Right lobe of liver (tissue), 6 donors: ENCODE data around the gene SEZ6L. TPM values are rescaled to one million over a fixed set of nuclear protein-coding genes. Genes with fewer than 3 reads are reported as not detected.
A peak's percentile ranks its signal among the peaks of the same experiment; 100 is the strongest.
"Not testable (repeated sequence)": the region's sequence is repeated elsewhere in the genome, so short reads cannot be mapped to it uniquely, and the experiment has no call there.

Source experiments
- ATAC-seq, 4 donors: fragments of 200-7000 bp; cut with Tn5 transposase; one replicate each; pipeline ENCODE4 v1.9.1; 2020; ENCODE audit warnings: mild to moderate bottlenecking in 4 of 4, moderate library complexity in 4 of 4
- DNase-seq, 3 donors: peaks; one replicate each; pipeline ENCODE4 v3.0.0-alpha.2; 2020
- H3K27ac ChIP-seq, 3 donors: fragments of 200-600 bp; one replicate each; pipeline ENCODE4 v1.8.0; 2022
- H3K27me3 ChIP-seq, 2 donors: fragments of 200-600 bp; one replicate each; pipeline ENCODE4 v1.8.0; 2022
- H3K36me3 ChIP-seq, 4 donors: fragments of 200-600 bp; sonication (generic) in 1 of 4; one replicate each; pipeline versions ENCODE4 v1.5.1 to v1.8.0; 2017 to 2022; ENCODE audit warnings: control low read depth in 1 of 4
- H3K4me1 ChIP-seq, 4 donors: fragments of 200-600 bp; sonication (generic) in 1 of 4; one replicate each; pipeline versions ENCODE4 v1.5.1 to v1.8.0; 2017 to 2022; ENCODE audit warnings: control low read depth in 1 of 4
- H3K4me3 ChIP-seq, 3 donors: fragments of 200-600 bp; one replicate each; pipeline ENCODE4 v1.8.0; 2022
- H3K9me3 ChIP-seq, 4 donors: fragments of 200-600 bp; sonication (generic) in 1 of 4; one replicate each; pipeline versions ENCODE4 v1.5.1 to v1.8.0; 2017 to 2022; ENCODE audit warnings: control low read depth in 1 of 4
- CTCF ChIP-seq, 4 donors: fragments of 200-600 bp in 3 of 4; fragments of 450-650 bp in 1 of 4; IDR thresholded peaks; one replicate each; pipeline versions ENCODE4 v1.5.1 to v1.8.0; 2016 to 2022; ENCODE audit warnings: antibody characterized with exemption in 4 of 4, mild to moderate bottlenecking in 2 of 4
- POLR2A ChIP-seq: fragments of 450-650 bp; IDR thresholded peaks from one replicate; pipeline ENCODE4 v1.6.1; 2017; ENCODE audit warnings: antibody characterized with exemption, mild to moderate bottlenecking
- WGBS: methylation state at CpG from one replicate; pipeline ENCODE4 v1.1.6; 2018; ENCODE audit warnings: low coverage, low lambda C conversion rate; ENCODE audit not compliant: insufficient coverage; ENCODE audit errors: missing lambda C conversion rate; 5-methylcytosine and 5-hydroxymethylcytosine counted together
- intact Hi-C, 2 donors: fragments of 100-400 bp; cut with DNase I; formaldehyde crosslinking; loops; one replicate each; pipeline versions ENCODE4 v1.11.2 to v1.14.1; 2022
- total RNA-seq, 6 experiments: library from RNA; depleted of rRNA in 2 of 6; stranded (reverse); fragments of >200 nt in 2 of 6; fragmentation: NEBNext Ultra II Directional in 3 of 6; extraction: Animal tissue kit (Norgen Biotek cat#: 25700) in 3 of 6; gene quantifications; one replicate each; pipeline versions ENCODE4 v1.1.0 to v1.2.4, GENCODE V29; 2016 to 2023
- donor health status: DM: no; HTN: yes; CAD: no.
- donor health status: DM: no; HTN: no; CAD: no.
- donor health status: DM: no; HTN: no; CAD: no.
- donor health status: DM: no; HTN: yes; CAD: no.
- donor health status: DM: no; HTN: yes; CAD: no.

Gene SEZ6L
- total RNA-seq, 6 experiments from 2014 or later = 0.13 TPM; not detected in 5

- intact Hi-C loops = no loop called here
Observed at GRCh38 chr22:26399289-26399688, 230.0 kb downstream of the SEZ6L start.

GRCh38 chr22:26401726-26402125 lies 232.5 kb downstream of the SEZ6L start:
- ATAC-seq = no peak
- WGBS = 94% methylated on average over 3 of the region's 5 CpGs
- intact Hi-C loops = no loop called here
- no peak overlapping the region for H3K4me3 ChIP-seq
- no peak overlapping the region for H3K27ac ChIP-seq
- no peak for DNase-seq
- no peaks in the 10 kb centered on the region for H3K27me3 ChIP-seq
- TF ChIP-seq POLR2A = no peak
- TF ChIP-seq CTCF (IDR thresholded peaks at IDR 0.05) = no peak
- no peaks in the 10 kb centered on the region for H3K36me3 ChIP-seq
- H3K9me3 ChIP-seq = no peaks in the 10 kb centered on the region
- no peaks in the 10 kb centered on the region for H3K4me1 ChIP-seq

More at GRCh38 chr22:26399289-26399688, 230.0 kb downstream of the SEZ6L start:
- no peak overlapping the region for H3K27ac ChIP-seq
- ATAC-seq = no peak
- TF ChIP-seq CTCF (IDR thresholded peaks at IDR 0.05) (no peak), POLR2A (no peak)
- H3K4me1 ChIP-seq = no peaks in the 10 kb centered on the region
- WGBS = 28% methylated on average over 1 of the region's 1 CpG
- no peaks in the 10 kb centered on the region for H3K9me3 ChIP-seq
- DNase-seq = no peak
- no peaks in the 10 kb centered on the region for H3K27me3 ChIP-seq
- no peaks in the 10 kb centered on the region for H3K36me3 ChIP-seq
- H3K4me3 ChIP-seq = no peak overlapping the region

GRCh38 chr22:26404851-26405421 lies 235.7 kb downstream of the SEZ6L start:
- ATAC-seq (peak in 2 of 4 donors; percentile 22 to 30), DNase-seq (no peak)
- H3K36me3 ChIP-seq = no peaks in the 10 kb centered on the region
- 9% methylated on average over 5 of the region's 6 CpGs for WGBS
- TF ChIP-seq POLR2A (no peak), CTCF (IDR thresholded peaks at IDR 0.05) (no peak)
- H3K4me3 ChIP-seq = no peak overlapping the region
- no peaks in the 10 kb centered on the region for H3K4me1 ChIP-seq
- intact Hi-C loops = no loop called here
- no peak overlapping the region for H3K27ac ChIP-seq
- H3K27me3 ChIP-seq = no peaks in the 10 kb centered on the region
- H3K9me3 ChIP-seq = no peaks in the 10 kb centered on the region

- no peaks in the 10 kb centered on the region for H3K27me3 ChIP-seq
- H3K27ac ChIP-seq = no peak overlapping the region
- ATAC-seq = no peak
- no peak overlapping the region for H3K4me3 ChIP-seq
- H3K36me3 ChIP-seq = no peaks in the 10 kb centered on the region
- TF ChIP-seq CTCF (IDR thresholded peaks at IDR 0.05) = no peak
- TF ChIP-seq POLR2A = no peak
- DNase-seq = no peak
- intact Hi-C loops = no loop called here
- no peaks in the 10 kb centered on the region for H3K4me1 ChIP-seq
- no peaks in the 10 kb centered on the region for H3K9me3 ChIP-seq
- 54% methylated on average over 4 of the region's 4 CpGs for WGBS
Observed at GRCh38 chr22:26406118-26406517, 236.9 kb downstream of the SEZ6L start.

- DNase-seq, intact Hi-C loops, H3K4me1 ChIP-seq, H3K36me3 ChIP-seq, H3K4me3 ChIP-seq, H3K27ac ChIP-seq, H3K9me3 ChIP-seq, ATAC-seq, H3K27me3 ChIP-seq: not testable (repeated sequence)
- WGBS = 70% methylated on average over 6 of the region's 7 CpGs
Observed at GRCh38 chr22:26408562-26409220, 239.4 kb downstream of the SEZ6L start.
